ENCODE results near the gene HCRTR1.

HCRTR1 gene

DNA sequence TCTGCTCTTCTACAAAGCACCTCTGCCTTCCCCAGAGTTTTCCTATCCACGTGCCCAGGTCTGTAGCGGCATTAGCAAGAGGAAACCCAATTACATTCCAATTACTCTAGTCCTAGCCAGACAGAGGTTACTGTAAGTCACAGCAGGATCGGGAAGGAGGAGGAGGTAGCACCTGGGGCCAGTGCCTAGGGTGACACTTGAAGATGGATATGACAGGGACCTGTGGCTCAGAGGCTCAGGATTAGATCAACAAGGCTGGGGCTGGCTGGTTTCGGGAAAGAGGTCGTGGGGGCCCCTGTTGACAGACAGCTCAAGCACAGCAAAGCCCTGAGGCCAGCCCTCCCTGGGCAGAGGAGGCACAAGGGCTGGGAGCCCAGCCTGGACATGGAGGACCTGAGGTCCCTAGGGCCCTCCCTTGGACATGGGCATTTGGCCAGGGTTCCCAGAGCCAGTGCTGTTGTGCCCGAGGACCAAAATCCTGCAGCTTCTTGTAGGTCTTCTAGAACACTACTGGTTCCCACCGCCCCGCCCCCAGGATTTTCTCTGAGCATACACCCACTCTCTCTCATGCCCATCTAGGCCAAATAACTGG, 3.0 kb upstream of the HCRTR1 start:
- no peak for TF ChIP-seq TCF12 (IDR thresholded peaks at IDR 0.05; ENCODE audit: low read depth)
- TF ChIP-seq, protein P1, sequence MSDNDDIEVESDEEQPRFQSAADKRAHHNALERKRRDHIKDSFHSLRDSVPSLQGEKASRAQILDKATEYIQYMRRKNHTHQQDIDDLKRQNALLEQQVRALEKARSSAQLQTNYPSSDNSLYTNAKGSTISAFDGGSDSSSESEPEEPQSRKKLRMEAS (IDR thresholded peaks at IDR 0.05): no peak
- no peak for TF ChIP-seq TAF1 (IDR thresholded peaks at IDR 0.05; ENCODE audit: low read depth)
- no peak for TF ChIP-seq CEBPB (IDR thresholded peaks at IDR 0.05)
- no peak for TF ChIP-seq ZBTB7A (IDR thresholded peaks at IDR 0.05; ENCODE audit: low read depth)
- no peak for TF ChIP-seq TEAD4 (IDR thresholded peaks at IDR 0.05)
- TF ChIP-seq, protein P2, sequence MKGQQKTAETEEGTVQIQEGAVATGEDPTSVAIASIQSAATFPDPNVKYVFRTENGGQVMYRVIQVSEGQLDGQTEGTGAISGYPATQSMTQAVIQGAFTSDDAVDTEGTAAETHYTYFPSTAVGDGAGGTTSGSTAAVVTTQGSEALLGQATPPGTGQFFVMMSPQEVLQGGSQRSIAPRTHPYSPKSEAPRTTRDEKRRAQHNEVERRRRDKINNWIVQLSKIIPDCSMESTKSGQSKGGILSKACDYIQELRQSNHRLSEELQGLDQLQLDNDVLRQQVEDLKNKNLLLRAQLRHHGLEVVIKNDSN (IDR thresholded peaks at IDR 0.05): no peak
- no peak for TF ChIP-seq EGR1 (IDR thresholded peaks at IDR 0.05)
- no peak for TF ChIP-seq NFIC (IDR thresholded peaks at IDR 0.05)
- TF ChIP-seq FOXM1 (IDR thresholded peaks at IDR 0.05; ENCODE audit: borderline replicate concordance, low read depth): no peak
- no peak for TF ChIP-seq EP300 (IDR thresholded peaks at IDR 0.05; ENCODE audit: borderline replicate concordance)
- no peak for TF ChIP-seq YY1 (IDR thresholded peaks at IDR 0.05; ENCODE audit: low read depth)

DNA sequence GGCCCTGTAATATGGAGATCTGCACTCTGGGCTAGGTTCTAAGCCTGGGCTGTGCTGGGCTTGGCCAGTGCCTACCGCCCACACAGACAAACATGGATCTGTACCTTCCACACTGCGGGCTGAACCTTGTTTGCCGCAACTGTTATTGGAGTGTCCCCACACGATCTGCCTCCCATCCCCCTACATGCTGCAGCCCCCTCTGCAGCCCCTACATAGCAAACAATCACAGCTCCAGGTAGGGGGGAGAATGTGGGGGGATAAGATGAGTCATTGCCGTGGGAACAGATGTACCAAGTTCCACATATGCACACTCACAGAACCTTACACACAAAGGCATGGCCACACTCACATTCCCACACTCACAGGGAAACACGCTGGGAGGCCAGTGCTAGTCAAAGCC, 2.1 kb upstream of the HCRTR1 start:
- TF ChIP-seq TEAD4 (IDR thresholded peaks at IDR 0.05) (no peak), FOXM1 (IDR thresholded peaks at IDR 0.05; ENCODE audit: borderline replicate concordance, low read depth) (no peak), YY1 (IDR thresholded peaks at IDR 0.05; ENCODE audit: low read depth) (no peak), CEBPB (IDR thresholded peaks at IDR 0.05) (no peak), ZBTB7A (IDR thresholded peaks at IDR 0.05; ENCODE audit: low read depth) (no peak), TAF1 (IDR thresholded peaks at IDR 0.05; ENCODE audit: low read depth) (no peak), EP300 (IDR thresholded peaks at IDR 0.05; ENCODE audit: borderline replicate concordance) (no peak), NFIC (IDR thresholded peaks at IDR 0.05) (no peak), CREB1 (IDR thresholded peaks at IDR 0.05; ENCODE audit: low read depth) (no peak), REST (IDR thresholded peaks at IDR 0.05; ENCODE audit: low read depth) (no peak)
- TF ChIP-seq, protein P1 (IDR thresholded peaks at IDR 0.05): no peak

GRCh38 chr1:31615939-31616338, 1.6 kb upstream of the HCRTR1 start:
- TF ChIP-seq FOXM1 (IDR thresholded peaks at IDR 0.05; ENCODE audit: borderline replicate concordance, low read depth) (no peak), YY1 (IDR thresholded peaks at IDR 0.05; ENCODE audit: low read depth) (no peak), RAD21 (IDR thresholded peaks at IDR 0.05; ENCODE audit: low read depth) (no peak), TCF12 (IDR thresholded peaks at IDR 0.05; ENCODE audit: low read depth) (no peak), ZBTB7A (IDR thresholded peaks at IDR 0.05; ENCODE audit: low read depth) (no peak), NFIC (IDR thresholded peaks at IDR 0.05) (no peak), CREB1 (IDR thresholded peaks at IDR 0.05; ENCODE audit: low read depth) (no peak), REST (IDR thresholded peaks at IDR 0.05; ENCODE audit: low read depth) (no peak), CEBPB (IDR thresholded peaks at IDR 0.05) (no peak), EGR1 (IDR thresholded peaks at IDR 0.05) (no peak), TAF1 (IDR thresholded peaks at IDR 0.05; ENCODE audit: low read depth) (no peak), TEAD4 (IDR thresholded peaks at IDR 0.05) (no peak)
- TF ChIP-seq, protein P2 (IDR thresholded peaks at IDR 0.05): no peak
- TF ChIP-seq, protein P1 (IDR thresholded peaks at IDR 0.05): no peak

- no peak for TF ChIP-seq TAF1 (IDR thresholded peaks at IDR 0.05; ENCODE audit: low read depth)
- no peak for TF ChIP-seq YY1 (IDR thresholded peaks at IDR 0.05; ENCODE audit: low read depth)
- TF ChIP-seq TCF12 (IDR thresholded peaks at IDR 0.05; ENCODE audit: low read depth): no peak
- TF ChIP-seq RAD21 (IDR thresholded peaks at IDR 0.05; ENCODE audit: low read depth): peak; percentile 57; the same call in 1 of the 2 replicates
- peak; percentile 92 for TF ChIP-seq ZBTB7A (IDR thresholded peaks at IDR 0.05; ENCODE audit: low read depth)
Observed at GRCh38 chr1:31617916-31618746, 642 bp downstream of the HCRTR1 start.
